HG03342 (cell line): ENCODE results near the gene IL3RA.
"Not testable (repeated sequence)": the region's sequence is repeated elsewhere in the genome, so short reads cannot be mapped to it uniquely, and the experiment has no call there.

ENCODE experiments used
- ATAC-seq: cut with Tn5 transposase; IDR thresholded peaks from one replicate; pipeline ENCODE4 v1.9.1; 2021; ENCODE audit warnings: mild to moderate bottlenecking, moderate library complexity; ENCODE audit not compliant: unreplicated experiment

The IL3RA gene

DNA sequence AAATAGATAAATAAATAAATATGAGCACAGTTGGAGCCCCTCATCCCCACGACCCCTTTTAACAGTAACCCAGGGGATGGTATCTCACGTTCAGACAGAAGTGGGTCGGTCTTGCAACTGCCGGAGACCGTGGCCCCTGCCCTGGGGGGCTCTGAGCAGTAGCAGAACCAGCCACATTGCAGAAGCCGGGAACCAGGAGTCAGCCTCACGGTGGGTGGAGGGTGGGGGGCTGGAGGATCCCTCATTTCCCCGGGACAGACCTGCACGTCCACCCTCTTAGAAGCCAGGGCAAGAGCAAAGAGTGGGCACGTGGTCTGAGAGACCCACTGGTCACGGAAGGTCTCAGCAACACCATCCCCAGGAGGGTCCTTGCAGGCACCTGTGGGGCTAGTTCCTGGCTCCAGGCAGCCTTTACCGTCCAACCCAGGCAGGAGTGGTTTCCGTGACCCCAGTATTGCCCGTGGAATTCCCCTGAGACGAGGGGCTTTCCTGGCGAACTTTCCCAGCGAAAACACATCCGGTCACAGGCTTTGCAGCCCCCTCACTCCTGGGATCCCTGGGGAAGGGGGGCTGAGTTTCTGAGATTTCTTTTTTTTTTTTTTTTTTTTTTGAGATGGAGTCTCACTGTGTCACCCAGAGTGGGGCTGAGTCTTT is 8.8 kb upstream of the IL3RA start:
- no peak for ATAC-seq

DNA sequence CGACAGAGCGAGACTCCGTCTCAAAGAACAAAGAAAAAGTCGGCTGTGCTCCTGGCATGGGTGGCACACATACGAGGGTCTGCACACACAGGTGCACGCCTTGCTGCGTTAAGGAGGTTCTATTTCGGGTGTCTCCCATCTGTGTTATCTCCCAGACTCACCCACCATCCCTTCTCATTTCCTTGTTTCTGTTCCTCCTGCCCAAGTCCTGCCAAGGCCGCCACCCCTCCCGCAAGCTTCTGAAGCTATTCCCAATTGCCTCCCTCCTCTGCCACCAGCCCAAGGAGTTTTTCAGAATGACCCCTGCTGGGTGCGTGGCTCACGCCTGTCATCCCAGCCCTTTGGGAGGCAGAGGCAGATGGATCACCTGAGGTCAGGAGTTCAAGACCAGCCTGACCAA is 6.0 kb upstream of the IL3RA start:
- ATAC-seq = no peak

DNA sequence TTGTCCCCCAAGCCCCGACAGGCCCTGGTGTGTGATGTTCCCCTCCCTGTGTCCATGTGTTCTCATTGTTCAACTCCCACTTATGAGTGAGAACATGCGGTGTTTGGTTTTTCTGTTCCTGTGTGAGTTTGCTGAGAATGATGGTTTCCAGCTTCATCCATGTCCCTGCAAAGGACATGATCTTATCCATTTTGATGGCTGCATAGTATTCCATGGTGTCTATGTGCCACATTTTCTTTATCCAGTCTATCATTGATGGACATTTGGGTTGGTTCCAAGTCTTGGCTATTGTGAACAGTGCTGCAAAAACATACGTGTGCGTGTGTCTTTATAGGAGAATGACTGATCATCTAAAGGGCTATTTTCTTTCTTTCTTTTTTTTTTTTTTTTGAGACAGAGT is 4.2 kb upstream of the IL3RA start:
- not testable (repeated sequence) for ATAC-seq

GRCh38 chrX:1334854-1335253 is 1.7 kb upstream of the IL3RA start:
- no peak for ATAC-seq

DNA sequence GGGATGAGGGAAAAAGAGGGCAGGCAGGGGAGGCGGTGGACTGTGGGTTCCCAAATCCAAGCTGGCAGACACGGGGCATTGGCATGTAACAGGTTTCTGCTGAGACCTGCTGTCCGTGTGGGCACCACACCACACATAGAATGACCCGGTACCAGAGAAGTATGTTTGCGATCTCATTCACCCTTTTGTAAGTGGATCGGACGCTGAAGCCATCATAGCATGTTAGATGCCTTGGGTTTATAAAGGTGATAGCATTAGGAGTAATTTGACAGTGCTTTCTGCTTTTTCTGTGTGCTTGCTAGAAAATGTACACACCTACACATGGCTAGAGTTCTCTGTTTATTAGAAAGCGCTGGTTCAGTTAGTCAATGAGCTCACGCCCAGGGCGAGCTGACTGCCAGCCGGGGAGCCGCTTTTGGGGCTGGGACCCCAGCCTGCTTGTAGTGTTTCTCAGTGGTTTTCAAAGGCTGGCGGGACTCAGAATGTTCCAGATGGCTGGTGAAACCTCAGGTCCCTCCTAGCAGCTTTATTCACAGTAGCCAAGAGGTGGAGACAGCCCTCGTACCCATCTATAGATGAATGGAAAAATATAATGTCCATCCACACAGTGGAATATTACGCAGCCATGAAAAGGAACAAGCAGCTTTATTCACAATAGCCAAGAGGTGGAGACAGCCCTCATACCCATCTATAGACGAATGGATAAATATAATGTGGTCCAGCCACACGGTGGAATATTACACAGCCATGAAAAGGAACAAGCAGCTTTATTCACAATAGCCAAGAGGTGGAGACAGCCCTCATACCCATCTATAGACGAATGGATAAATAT is 579 bp downstream of the IL3RA start:
- peak; percentile 34 for ATAC-seq

DNA sequence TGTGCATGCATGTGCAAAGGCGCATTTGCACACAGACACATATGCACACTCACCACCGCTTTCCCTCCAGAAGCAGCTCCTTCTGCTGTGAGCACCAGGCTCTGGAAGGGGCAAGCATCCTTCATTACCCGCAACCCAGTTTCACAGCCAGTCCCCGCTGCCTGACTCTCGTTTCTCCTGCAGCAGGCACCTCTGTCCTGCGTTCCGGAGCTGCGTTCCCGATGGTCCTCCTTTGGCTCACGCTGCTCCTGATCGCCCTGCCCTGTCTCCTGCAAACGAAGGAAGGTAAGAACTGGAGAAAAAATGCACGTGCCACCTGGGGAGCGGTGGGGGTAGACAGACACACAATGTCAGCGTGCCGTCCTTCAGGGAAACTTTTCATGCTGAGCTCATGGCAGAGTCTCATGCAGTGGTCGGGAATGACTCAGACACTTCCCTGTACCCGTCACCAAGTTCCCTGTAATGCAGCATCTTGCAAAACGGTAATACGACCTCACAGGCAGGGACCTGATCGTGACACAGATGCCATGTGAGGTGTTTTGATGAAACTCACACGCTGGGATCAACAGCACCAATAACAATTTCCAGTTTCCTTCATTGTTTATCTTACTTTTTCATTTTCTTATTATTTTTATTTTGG is 5.1 kb downstream of the IL3RA start:
- ATAC-seq = no peak

DNA sequence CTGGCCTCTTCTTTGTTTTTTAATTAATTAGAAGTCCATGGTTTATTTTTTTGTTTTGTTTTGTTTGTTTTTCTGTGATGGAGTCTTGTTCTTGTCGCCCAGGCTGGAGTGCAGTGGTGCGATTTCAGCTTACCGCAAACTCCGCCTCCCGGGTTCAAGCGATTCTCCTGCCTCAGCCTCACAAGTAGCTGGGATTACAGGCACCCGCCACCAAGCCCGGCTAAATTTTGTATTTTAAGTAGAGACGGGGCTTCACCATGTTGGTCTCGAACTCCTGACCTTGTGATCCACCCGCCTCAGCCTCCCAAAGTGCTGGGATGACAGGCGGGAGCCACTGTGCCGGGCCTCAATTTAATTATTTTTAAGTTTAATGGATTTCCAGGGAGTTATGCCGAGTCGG is 13.0 kb downstream of the IL3RA start:
- not testable (repeated sequence) for ATAC-seq

- no peak for ATAC-seq
These were observed 15.6 kb downstream of the IL3RA start for GRCh38 chrX:1351981-1352714.

DNA sequence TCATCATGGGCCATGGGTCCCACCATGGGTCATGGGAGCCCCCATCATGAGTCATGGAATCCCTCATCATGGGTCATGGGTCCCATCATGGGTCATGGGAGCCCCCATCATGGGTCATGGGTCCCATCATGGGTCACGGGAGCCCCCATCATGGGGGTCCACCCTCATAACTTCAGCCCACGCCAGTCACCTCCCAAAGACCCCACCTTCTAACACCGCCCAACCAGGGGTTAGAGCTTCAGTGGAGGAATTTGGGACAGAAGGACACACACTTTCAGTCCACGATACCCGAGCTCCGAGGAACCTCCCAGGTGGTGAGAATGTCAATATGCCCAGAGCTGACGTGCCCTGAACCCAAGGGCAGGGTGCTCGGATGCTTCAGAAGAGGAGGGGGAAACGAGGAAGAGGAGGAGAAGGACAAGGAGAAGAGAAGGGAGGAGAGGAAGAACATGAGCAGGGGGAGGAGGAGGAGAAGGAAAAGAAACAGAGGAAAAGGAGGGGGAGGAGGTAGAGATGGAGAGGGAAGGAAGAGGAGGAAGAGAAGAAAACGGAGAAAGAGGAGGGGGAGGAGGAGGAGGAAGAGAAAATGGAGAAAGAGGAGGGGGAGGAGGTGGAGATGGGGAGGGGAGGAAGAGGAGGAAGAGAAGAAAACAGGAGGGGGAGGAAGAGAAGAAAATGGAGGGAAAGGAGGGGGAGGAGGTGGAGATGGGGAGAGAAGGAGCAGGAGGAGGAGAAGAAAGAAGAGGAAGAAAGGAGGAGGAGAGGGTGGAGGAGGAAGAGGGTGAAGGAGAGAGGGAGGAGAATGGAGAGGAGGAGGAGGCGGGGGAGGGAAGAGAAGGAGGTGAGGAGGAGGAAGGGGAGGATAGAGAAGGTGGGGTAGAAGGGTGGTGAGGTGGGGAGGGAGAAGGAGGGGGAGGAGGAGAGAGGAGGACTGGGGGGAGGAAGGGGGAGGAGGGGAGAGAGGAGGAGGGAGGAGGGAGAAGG is 17.7 kb downstream of the IL3RA start:
- ATAC-seq = no peak

GRCh38 chrX:1355131-1356046 is 18.8 kb downstream of the IL3RA start:
- ATAC-seq = no peak

DNA sequence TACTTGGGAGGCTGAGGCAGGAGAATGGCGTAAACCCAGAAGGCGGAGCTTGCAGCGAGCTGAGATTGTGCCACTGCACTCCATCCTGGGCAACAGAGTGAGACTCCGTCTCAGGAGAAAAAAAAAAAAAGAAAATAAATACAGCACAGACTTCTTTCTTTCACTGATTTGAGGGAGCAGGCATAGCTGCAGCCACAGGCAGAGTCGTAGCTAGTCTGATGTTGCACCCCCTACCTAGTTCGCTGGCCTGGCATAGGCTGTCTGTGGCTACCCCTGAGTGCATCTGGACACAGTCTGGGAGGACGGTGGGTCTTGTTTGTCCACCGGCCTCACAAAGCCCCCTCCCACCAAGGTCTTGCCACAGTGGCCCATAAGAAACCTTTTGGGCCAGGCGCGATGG is 21.4 kb downstream of the IL3RA start:
- no peak for ATAC-seq

DNA sequence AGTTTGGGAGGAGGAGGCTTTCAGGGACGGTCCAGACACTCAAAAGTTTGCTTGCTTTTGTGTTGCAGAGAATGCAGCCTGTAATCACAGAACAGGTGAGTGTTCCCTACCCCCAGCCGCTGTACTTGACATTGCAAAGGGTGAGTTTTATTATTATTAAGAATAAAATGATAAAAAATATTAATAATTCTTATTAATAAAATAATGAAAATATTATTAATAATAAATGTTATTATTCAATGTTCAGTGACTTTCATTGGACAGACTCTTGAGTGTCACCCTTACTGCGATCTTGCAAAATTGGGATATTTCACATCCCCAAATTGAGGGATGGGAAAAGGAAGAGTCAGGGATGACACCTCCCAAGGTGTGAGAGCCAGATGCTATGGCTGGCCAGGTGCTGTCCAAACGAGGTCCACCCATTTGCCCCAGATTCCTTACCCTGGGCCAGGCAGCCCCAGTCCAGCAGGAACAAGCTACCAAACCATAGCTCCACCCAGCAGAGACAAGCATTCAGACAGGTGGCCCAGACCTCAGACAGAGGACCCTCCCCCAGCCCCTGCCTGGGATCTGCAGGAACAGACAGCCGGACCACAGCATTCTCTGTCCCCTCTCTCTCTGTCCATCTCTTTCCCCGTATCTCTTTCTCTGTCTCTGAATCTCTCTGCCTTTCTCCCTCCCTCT is 22.4 kb downstream of the IL3RA start:
- ATAC-seq = no peak

DNA sequence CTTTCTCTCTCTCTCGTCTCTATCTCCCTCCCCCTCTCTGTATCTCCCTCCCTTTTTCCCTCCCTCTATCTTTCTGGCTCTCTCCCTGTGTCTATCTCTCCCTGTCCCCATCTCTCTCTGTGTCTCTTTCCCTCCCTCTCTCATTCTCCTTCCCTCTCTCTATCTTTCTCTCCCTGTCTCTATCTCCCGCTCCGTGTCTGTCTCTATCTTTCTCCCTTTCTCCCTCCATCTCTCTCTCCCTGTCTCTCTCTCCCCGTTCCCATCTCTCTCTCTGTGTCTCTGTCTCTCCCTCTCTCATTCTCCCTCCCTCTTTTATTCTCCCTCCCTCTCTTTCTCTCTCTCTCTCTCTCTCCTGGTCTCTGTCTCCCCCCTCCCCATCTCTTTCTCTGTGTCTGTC is 22.9 kb downstream of the IL3RA start:
- no peak for ATAC-seq

DNA sequence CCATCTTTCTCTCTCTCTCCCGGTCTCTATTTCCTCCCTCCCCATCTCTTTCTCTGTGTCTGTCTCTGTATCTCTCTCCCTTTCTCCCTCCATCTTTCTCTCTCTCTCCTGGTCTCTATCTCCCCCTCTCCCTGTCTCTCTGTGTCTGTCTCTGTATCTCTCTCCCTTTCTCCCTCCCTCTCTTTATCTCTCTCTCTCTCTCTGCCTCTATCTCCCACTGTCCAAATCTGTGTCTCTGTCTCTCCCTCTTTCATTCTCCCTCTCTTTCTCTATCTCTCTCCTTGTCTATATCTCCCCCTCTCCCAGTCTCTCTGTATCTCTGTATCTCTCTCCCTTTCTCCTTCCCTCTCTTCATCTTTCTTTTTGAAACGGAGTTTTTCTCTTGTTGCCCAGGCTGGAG is 23.6 kb downstream of the IL3RA start:
- ATAC-seq = no peak

DNA sequence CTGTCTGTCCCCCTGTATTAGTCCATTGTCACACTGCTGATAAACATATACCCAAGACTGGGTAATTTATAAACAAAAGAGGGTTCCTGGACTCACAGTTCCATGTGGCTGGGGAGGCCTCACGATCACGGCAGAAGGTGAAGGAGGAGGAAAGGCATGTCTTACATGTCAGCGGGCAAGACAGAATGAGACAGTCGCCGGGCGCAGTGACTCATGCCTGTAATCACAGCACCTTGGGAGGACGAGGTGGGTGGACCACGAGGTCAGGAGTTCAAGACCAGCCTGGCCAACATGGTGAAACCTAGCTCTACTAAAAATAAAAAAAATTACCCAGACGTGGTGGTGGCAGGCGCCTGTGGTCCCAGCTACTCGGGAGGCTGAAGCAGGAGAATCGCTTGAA is 24.7 kb downstream of the IL3RA start:
- ATAC-seq = no peak

- ATAC-seq = no peak
These were observed 25.3 kb downstream of the IL3RA start for GRCh38 chrX:1361910-1362309.

DNA sequence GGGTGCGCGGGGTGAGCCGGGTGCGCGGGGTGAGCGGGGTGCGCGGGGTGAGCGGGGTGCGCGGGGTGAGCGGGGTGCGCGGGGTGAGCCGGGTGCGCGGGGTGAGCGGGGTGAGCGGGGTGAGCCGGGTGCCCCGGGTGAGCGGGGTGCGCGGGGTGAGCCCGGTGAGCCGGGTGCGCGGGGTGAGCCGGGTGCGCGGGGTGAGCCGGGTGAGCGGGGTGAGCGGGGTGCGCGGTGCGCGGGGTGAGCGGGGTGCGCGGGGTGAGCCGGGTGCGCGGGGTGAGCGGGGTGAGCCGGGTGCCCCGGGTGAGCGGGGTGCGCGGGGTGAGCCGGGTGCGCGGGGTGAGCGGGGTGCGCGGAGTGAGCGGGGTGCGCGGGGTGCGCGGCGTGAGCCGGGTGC is 29.8 kb downstream of the IL3RA start:
- not testable (repeated sequence) for ATAC-seq

DNA sequence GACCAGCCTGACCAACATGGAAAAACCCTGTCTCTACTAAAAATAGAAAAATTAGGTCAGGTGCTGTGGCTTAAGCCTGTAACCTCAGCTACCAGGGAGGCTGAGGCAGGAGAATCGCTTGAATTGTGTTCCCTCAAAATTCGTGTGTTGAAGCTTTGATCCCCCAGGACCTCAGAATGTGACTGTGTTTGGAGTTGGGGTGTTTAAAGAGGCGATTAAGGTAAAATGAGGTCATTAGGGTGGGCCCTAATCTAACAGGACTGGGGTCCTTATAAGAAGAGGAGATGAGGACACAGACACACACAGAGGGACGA is 31.8 kb downstream of the IL3RA start:
- ATAC-seq = no peak

- ATAC-seq = no peak
These were observed 41.7 kb downstream of the IL3RA start for GRCh38 chrX:1378306-1378759.
